ENCODE results near the gene TNS1.
A peak's percentile ranks its signal among the peaks of the same experiment; 100 is the strongest.
"Not testable (repeated sequence)": the region's sequence is repeated elsewhere in the genome, so short reads cannot be mapped to it uniquely, and the experiment has no call there.

The TNS1 gene

DNA sequence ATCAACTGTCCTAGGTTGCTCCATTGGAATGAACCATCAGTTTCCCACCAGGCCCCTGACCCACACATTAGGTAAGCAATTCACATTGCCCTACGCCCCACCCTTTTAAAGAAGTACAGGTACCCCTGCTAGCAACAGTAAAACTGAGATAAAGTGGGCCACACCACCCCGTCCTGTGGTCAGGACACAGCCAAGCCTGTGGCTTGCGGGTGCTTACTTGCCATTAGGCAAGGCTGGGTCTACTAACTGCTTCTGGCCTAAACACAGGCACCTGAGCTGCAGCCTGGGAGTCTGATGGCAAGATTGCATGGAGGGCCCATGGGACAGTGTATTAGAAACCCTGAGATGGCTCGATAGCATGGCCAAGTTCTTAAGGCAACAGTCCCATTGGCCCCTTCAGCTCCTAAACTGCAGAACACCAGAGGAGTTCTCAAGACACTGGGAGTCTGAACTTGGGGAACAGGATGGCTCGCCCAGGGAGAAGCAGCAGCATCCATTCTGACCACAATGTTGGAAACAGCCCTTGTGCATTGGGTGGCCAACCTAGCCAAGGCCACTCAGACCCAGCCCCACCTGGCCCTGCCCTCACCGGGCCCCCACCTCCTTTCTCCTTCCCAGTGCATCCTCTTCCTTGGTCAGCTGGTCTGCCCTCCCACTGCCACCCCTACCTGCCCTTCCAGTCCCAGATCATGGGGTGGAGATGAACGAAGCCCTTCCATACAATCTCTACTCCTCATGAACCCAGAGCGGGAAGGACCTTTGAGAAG lies 177.1 kb downstream of the TNS1 start:
- no peak for DNase-seq

DNA sequence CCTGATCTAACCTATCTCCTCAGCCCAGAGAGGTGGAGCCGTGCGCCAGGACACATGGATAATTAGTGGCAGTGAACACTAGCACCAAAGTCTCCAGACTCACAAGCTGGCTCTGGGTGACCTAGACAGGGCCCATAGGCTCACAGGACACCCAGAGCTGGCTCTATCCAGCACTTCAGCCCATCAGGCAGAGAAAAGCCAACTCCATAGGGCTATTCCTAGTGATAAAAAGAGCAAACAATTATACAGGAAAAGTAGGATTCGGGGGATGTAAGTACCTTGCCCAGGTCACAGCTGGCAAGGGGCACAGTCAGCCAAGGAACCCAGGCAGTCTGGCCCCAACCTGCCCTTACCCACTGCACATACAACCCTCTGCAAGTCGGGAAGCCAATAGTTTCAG lies 178.6 kb downstream of the TNS1 start:
- no peak for DNase-seq

DNA sequence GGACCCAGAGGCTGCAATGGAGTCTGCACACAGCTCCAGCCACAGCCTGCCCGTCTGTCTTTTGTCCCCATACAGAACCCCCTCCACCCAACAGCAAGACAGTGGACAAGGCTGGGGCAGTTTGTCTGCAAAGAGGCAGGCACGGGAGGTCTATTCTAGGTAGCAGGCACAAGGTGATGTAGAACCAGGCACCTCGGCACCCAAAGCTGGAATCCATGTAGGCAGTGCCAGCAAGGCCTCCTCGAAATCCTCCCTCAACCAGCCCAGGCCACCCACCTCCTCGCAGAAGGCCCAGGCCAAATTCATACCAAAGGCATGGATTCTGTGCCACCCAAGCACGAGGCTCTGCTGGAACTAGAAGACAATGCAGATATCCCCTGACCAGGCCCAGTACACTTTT lies 179.2 kb downstream of the TNS1 start:
- no peak for DNase-seq

DNA sequence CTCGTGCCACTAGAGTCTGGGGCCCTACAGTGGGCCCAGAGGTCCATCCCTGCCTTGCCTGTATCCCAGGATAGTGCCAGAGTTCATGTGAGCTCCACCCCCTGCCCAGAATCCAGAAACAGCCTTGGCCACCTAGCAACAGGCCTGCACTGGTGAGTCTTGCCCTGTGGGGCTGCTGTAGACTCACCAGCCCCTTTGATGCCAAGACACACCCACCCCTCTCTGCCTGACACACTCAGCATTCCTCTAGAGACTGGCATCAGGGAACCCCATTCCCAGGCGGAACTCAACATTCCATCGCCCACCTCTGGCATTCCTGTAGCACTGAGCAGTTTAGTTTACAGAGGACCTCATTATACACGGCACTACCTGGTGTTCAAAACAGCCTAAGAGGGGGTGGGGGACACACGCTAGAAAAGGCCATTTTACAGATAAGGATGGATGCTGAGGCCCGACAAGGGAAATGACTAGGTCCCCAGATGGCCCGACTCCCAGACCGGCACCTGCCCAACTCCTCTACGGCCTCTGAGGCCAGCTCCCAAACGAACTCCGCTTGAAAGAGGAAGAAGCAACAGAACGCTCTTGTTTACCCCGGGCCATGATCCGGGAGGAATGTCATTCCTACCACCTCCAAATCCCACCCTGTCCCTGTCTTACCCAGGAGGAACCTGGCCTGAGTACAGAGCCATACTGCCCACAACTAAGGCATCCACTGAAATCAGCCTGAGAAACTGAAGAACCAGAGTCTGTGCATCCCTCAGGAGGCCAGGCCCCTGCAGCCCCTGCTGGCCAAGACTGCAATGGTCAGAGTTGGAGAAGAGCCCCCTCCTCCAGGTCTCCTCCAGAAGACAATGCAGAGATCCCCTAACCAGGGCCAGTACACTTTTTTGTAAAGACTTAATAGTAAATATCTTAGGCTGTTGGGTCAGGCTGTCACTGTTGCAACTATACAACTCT lies 180.2 kb downstream of the TNS1 start:
- no peak for DNase-seq

DNA sequence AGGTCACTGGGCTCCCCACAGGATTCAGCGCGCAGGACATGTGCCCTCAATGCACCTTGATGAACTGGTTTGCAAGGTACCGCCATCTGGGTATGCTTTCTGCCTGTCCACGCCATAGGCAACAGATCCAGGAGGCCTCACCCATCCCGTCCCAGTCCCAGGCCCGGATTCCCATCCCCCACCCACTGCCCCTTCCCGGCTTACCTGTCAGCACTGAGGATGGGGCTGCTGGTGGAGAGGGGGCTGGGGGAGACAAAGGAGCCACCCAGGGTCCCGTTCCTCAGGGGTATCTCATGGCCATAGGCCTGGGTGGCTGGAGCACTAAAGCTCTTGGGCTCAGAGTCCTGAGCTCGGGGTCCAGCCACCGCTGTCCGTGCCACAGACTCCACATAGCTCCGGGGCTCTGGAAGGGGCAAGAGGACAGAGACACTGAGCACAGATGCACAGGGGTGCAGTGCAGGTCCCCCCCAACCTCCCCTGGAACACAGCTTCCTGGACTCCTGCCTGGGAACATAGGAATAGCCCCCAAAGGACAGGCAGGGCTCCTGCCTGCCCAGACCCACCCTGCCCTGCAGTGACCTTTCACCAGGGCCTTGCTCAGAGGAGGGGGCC lies 181.2 kb downstream of the TNS1 start:
- DNase-seq, result no peak

DNA sequence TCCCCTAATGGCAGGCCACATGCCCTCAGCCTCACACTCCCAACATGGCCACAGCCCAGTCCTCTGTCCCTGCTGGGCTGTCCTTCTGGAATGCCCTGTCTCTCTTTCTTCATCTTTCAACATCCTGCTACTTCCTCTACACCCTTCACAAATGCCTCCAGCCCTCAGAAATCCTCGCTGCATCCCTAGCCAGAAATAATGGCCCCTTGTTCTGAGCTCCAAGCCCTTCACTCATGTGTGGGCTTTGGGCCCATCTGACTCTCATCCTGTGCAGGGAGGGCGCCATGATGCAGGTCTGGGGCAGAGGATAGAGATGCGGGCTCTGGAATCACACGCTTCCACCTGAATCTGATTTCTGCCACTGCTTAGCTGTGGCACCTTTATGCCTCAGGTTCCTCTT lies 181.9 kb downstream of the TNS1 start:
- DNase-seq, result no peak

DNA sequence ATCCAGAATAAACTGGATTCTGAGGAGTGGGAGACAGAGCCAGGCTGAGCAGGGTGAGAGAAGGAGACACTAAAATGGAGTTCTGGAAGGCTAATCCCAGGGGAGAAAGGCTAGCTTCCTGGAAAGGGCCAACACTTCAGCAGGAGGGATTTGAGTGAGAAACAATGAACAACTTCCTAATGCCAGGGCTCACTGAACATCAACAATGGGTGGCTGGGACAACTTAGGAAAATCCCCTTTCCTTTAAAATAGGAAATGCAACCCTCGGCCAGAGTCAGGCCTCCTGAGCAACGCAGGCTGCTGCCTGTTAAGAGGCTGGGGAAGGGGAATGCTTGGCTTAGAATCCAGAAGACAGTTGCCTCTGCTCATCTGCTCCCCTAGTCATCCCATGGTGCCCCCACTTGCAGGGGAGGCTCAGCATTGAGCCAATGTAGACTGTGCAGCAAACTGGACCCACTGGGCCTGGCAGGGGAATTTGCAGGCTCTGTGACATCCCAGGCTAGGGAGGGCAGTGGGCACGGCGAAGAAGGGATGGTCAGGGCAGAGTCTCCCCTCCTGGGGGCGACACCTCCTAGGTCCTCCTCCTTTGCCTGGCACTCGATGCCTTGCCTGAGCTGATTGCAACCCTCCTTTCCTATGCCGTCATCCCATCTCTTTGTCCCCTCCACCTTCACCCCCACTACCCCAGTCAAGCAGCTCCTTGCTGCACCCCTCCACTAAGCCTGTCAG lies 182.5 kb downstream of the TNS1 start:
- no peak for DNase-seq

DNA sequence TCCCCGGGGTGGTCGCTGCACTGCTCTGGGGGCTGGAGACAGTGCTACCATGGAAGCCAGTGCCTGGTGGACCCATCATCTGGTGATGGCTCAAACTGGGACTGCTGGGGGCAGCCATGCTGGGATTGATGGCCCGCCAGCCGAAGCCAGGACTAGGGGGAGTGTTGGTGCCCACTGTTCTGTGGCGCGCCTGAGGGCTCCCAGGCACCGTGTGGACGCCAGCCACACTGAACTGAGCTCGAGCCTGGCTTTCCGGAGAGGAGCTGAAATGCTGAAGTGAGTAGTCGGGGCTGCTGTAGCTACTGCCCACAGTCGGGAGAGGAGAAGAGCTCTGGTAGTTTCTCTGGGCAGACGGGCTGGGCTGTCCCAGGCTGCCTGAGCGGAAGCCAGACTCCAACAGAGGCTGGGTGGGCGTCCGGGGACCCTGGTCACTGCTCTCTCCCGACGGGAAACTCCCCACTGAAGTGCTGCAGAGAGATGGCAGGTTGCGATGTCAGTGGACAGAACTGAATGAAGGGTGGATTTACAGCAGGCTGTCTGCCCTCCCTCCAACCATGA lies 184.4 kb downstream of the TNS1 start:
- DNase-seq, result no peak

DNA sequence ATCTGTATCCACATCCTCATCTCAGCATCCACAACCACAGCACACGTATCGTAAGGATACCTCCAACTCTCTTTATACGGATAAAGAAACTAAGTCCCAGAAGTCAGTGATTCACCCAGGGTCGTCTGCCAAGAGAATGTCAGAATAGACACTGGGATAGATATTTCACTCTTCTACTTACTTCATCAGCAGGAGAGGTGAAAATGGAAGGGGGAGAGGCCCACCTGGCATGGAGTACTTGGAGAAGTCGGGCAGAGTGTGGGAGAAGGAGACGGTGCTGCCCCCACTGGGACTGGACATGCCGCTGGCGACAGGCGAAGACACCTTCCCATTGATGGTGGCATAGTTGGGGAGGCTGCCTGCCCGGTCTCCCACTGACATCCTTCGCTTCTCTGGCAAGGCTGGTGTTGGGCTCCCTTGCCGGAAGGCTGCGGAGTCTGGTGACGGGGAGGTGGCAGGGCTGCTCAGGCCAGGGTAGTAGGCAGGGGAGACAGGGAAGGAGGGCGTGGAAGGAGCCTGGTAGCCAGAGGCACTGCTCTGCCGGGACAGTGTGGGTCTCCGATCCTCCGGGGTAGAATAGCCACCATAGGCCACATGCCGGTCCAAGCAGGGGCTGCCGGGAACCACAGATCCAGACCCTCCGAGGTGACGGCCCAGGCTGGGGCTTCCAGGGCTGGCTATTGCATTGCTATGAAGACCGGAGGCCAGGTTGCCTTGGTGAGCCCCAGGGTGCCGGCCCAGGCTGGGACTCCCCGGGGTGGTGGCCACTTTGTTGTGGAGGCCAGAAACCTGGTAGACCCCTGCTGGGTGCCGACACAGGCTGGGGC lies 185.1 kb downstream of the TNS1 start:
- DNase-seq, result no peak

DNA sequence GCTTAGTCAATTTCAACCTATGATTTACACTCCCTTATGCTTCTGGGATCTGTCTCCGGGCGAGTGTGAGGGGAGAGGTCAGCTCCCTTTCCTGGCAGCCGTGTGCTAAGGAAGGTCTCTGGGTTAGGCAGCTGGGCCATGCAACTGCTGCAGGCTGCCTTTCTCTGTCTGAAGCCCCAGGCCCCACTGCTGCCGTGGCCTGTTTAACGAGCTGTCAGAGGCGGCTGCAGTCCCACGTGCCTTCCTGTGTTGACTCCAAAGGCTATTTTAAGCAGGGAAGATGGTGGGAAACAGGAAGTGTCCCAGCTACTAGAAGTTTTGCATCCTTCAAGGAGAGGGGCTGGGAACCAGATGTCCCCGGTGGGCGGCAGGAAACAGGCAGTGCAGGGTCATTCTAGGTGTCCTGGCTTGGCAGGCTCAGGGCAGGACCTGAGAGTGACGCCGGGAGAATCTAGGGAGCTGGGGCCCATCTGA lies 186.4 kb downstream of the TNS1 start:
- DNase-seq, result peak; percentile 88

DNA sequence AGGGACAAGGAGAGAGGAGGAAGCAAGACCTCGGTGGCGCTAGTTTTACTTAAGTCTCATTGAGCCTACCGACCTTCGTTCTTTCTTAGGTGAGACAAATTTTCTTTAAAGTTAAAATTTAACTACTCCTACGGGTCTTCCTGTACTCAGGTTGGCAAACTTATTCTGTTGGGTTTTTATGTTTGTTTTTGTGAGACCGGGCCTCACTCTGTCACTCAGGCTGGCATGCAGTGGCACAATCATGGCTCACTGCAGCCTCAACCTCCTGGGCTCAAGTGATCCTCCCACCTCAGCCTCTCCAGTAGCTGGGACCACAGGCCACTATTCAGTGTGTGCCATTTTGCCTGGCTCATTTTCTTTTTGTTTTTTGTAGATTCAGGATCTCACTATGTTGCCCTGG lies 189.0 kb downstream of the TNS1 start:
- no peak for DNase-seq

DNA sequence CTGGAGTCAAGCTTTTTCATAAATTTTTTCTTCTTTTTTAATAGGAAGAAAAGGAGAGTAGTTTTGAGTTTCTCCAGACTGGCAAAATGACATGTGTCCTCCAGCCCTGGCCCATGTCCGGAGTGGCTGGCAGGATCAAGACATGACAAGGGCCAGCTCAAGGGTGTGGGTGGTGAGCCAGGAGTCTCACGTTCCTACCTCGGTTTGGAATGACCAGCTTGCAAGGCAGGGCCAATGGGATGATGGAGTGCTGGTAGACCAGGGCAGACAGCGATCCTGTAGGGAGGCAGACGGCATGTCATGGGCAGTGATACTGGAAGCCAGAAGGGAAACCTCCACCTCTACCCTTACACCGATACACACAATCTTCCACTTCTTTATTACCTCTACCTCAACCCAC lies 190.6 kb downstream of the TNS1 start:
- no peak for DNase-seq

DNA sequence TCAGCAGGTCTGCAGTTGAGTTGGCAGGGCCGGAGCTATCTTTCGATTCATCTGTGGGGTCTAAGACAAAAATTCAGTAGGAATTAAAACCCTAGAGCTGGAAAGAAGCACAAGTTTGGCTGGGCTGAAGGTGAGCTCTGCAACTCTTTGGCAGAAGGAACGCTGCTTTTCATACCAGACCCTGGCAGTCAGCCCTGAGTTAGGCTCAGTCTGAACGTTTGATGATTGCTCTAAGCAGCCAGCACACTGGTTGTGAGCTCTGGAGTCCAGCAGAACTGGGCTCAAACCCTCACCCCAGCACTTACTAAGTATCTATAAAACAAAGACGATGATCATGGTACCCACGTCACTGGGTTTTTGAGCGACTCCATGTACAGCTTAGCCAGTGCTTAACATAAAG lies 192.5 kb downstream of the TNS1 start:
- no peak for DNase-seq

DNA sequence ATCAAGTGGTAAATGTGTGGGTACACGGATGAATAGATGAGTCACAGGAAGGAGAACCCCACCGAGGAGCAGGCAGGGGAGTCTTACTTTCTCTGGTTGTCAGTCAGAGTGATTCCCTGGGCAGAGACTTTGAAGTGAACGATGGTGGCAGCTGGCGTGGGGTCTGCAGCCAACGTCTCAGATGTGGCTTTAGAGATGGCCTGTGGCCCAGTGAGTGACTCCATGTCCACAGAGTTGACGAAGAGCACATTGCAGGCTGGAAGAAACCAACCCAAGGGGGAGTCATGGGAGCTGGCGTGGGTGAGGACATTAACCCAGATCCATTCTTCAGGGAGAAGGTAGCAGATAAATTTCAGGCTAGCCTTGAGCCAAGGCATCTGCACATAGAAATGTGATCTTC lies 193.1 kb downstream of the TNS1 start:
- DNase-seq, result no peak

DNA sequence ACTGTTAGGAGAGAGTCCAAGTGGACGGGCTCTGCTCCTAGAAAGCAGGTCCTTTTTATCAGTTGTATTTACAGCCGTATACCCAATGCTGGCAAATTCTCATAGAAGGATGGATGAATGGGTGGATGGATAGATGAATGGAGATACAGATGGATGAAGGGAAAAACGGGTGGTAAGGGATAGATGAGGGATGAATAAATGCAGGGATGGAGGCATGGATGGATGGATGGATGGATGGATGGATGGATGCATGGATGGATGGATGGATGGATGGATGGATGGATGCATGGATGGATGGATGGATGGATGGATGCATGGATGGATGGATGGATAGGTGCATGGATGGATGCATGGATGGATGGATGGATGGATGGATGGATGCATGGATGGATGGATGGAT lies 193.8 kb downstream of the TNS1 start:
- not testable (repeated sequence) for DNase-seq

DNA sequence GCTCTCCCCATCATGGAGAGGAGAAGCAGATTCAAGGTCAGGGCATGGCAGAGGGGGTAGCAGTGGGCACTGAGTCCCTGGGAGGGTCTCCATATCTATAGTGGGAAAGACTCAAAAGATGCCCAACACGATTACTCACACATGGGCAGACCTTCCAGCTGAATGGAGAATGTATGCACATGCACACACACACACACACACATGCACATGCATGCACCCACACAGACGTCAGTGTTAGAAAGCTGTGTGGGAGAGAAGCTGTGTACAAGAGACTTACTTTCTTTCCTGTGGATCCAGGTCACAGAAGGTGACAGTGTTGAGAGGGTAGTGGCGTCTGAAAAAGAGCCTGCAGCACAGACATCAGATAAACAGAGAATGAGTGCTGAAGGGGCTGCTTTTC lies 194.5 kb downstream of the TNS1 start:
- DNase-seq, result no peak

DNA sequence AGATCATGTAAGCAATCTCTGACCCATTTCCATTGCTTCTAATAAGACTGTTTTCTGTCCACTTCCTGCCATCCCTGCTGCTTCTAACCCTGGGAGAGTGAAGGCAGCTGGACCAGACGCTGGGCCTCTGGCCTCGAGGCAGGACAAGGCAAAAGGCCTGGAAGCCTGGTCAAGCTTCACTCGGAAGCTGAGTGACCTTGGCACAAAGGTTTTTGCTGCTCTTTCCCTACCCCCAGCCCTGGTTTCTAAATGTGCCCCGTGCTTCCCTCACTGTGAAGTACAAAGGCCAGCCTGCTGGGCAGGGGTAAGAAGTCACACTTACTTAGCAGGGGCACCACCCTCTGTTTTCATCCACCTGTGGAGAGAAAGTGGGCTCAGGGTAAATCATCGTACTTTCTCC lies 195.0 kb downstream of the TNS1 start:
- DNase-seq, result no peak

DNA sequence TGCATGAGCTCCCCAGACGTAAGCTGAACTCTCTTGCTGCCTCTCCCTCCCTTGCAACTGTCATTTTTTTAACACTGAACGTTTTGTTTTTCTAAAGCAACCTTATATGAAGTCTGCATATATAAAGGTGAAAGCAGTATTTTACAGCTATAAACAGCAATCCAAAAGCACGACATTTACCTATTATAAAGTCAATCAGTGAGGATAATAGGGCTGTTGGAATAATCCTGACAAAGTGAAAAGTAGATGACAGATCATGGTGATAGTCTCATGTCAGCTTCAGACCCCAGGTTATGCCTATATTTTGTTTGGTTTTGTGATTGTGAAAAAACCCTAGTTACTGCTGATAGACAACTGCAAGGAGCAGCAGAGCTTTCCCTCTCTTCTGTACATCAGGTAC lies 195.8 kb downstream of the TNS1 start:
- no peak for DNase-seq

DNA sequence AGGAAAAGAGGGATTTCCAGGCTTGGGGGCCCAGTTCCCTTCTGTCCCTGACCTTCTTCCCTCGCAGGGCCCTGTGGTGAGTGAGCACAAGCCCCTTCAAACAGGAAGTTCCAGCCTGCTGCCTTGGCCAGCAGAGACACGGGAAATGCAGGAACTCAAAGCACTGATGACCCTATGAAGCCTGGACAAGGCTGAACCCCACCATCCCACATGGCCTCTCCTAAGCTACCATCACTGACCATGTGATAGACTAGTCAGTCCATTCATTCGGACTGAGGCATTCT lies 196.4 kb downstream of the TNS1 start:
- no peak for DNase-seq

DNA sequence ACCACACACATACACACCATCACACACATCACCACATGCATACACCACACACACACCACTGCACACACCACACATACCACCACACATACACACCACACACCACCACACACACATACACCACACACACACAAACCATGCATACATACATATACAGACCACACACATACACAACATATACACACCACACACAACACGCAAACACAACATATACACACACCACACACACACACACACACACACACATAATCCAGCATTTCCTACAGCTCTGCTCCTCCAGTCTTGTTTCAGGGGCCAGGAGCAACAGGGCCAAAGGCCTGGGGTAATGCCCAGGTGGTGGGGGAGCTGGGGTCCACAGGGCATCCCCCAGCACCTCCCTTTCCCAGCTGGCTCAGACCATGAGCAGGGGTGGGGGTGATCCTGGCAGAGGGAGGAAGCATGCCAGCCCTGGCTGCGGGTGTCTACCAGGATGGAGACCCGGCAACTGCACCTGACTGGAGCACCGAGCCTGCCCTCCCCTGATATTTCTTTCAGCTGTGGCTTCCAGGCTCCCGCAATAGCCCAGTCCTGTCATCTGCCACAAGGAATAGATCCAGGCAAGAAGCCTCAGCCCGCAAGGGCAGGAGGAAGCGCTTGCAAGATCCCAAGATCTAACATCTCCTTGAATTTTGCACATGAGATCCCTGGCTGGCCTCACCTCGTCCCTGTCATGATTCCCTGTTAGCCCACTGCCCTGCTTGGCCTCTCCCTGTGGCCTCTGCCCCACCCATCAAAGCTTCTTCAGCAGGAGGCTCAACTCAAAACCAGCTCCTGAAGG lies 196.9 kb downstream of the TNS1 start:
- DNase-seq, result no peak
